ENCODE measurements around the gene GSTA3. TPM values are rescaled to one million over a fixed set of nuclear protein-coding genes. Genes with fewer than 3 reads are reported as not detected.
"Not testable (repeated sequence)": the region's sequence is repeated elsewhere in the genome, so short reads cannot be mapped to it uniquely, and the experiment has no call there.

The GSTA3 gene
- total and polyA plus RNA-seq, 2 donors (not counting 3 experiments of a cell fraction or from before 2014, with no cell fraction given), result not detected

DNA sequence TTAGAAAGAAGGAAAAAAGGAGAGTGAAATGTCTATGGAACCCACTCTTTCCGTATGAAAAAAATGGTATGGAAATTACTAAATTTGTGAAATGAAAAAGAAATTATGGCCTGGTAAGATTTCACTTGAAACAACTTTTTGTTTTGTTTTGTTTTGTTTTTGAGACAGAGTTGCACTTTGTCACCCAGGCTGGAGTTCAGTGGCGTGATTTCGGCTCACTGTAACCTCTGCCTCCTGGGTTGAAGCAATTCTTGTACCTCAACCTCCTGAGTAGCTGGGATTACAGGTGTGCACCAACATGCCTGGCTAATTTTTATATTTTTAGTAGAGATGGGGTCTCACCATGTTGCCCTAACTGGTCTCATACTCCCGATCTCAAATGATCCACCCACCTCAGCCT is 51.1 kb downstream of the GSTA3 start:
- no peak overlapping the region for H3K9ac ChIP-seq (replicated peaks; ENCODE audit: extremely low read depth, insufficient read depth, low read length)
- H2AFZ ChIP-seq (ENCODE audit: low read depth, low read length), result no peak overlapping the region
- H3K27ac ChIP-seq (ENCODE audit: insufficient read depth, low read depth, low read length), result no peak overlapping the region
- CTCF ChIA-PET, result no interaction called here
- H3K36me3 ChIP-seq (ENCODE audit: control insufficient read depth in 2 of 2, extremely low read depth in 1 of 2, insufficient read depth in 2 of 2, low read length in 2 of 2), result no peaks in the 10 kb centered on the region
- intact Hi-C loops (cut with micrococcal nuclease), result no loop called here
- no peaks in the 10 kb centered on the region for H3K9me3 ChIP-seq (replicated peaks; ENCODE audit: control insufficient read depth, insufficient read depth, low read length)
- H3K4me3 ChIP-seq (replicated peaks in 1 of 3; ENCODE audit: insufficient read depth in 1 of 3, low read depth in 1 of 3, low read length in 3 of 3), result no peak overlapping the region
- H3K79me2 ChIP-seq (ENCODE audit: control insufficient read depth, insufficient read depth, low read length), result no peaks in the 10 kb centered on the region
- no peak overlapping the region for H3K4me2 ChIP-seq (ENCODE audit: insufficient read depth, low read length)
- POLR2A ChIA-PET, result no interaction called here
- DNase-seq (ENCODE audit: low read depth, low spot score) (no peak), FAIRE-seq (no peak)
- TF ChIP-seq MYC (IDR thresholded peaks at IDR 0.05; ENCODE audit: low read depth, low read length) (no peak), POLR2AphosphoS5 (IDR thresholded peaks at IDR 0.05; ENCODE audit: insufficient read depth, low read depth, low read length) (no peak)
- TF ChIP-seq, protein P1, sequence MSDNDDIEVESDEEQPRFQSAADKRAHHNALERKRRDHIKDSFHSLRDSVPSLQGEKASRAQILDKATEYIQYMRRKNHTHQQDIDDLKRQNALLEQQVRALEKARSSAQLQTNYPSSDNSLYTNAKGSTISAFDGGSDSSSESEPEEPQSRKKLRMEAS (IDR thresholded peaks at IDR 0.05; ENCODE audit: insufficient read depth, insufficient read length), result no peak
- dilution Hi-C loops (cut with MboI; ENCODE audit: extremely low pct_ligation_motif_present, low sequenced_read_pairs), result no loop called here
- no peaks in the 10 kb centered on the region for H3K4me1 ChIP-seq (ENCODE audit: control insufficient read depth, extremely low read depth, insufficient read depth, low read length)
- BruUV-seq (replicated peaks), result no TSS peak
- no peaks in the 10 kb centered on the region for H4K20me1 ChIP-seq (replicated peaks; ENCODE audit: control insufficient read depth, extremely low read depth, insufficient read depth, low read length)
- H3K27me3 ChIP-seq (ENCODE audit: control insufficient read depth in 2 of 2, insufficient read depth in 2 of 2, low read length in 2 of 2), result no peaks in the 10 kb centered on the region
- no peaks in the 10 kb centered on the region for H3K9me1 ChIP-seq (replicated peaks; ENCODE audit: control insufficient read depth, extremely low read depth, insufficient read depth, low read length)

DNA sequence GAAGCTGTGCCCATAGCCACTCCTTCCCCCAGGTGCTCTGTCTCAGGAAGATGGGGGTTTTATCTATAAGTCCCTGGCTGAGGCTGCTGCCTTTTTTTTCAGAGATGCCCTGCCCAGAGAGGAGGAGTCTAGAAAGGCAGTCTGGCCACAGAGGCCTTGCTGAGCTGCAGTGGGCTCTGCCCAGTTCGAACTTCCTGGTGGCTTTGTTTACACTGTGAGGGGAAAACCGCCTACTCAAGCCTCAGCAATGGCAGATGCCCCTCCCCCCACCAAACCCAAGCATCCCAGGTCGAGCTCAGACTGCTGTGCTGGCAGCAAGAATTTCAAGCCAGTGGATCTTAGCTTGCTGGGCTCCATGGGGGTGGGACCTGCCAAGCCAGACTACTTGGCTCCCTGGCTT is 53.4 kb downstream of the GSTA3 start:
- H3K4me2 ChIP-seq (ENCODE audit: insufficient read depth, low read length); FAIRE-seq; H3K27me3 ChIP-seq (ENCODE audit: control insufficient read depth in 2 of 2, insufficient read depth in 2 of 2, low read length in 2 of 2); H4K20me1 ChIP-seq (replicated peaks; ENCODE audit: control insufficient read depth, extremely low read depth, insufficient read depth, low read length); POLR2A ChIA-PET; dilution Hi-C loops (cut with MboI; ENCODE audit: extremely low pct_ligation_motif_present, low sequenced_read_pairs); CTCF ChIA-PET; H3K79me2 ChIP-seq (ENCODE audit: control insufficient read depth, insufficient read depth, low read length); BruUV-seq (replicated peaks); DNase-seq (ENCODE audit: low read depth, low spot score); H3K4me1 ChIP-seq (ENCODE audit: control insufficient read depth, extremely low read depth, insufficient read depth, low read length); H3K4me3 ChIP-seq (replicated peaks in 1 of 3; ENCODE audit: insufficient read depth in 1 of 3, low read depth in 1 of 3, low read length in 3 of 3); intact Hi-C loops (cut with micrococcal nuclease); H3K27ac ChIP-seq (ENCODE audit: insufficient read depth, low read depth, low read length); H3K36me3 ChIP-seq (ENCODE audit: control insufficient read depth in 2 of 2, extremely low read depth in 1 of 2, insufficient read depth in 2 of 2, low read length in 2 of 2); H3K9ac ChIP-seq (replicated peaks; ENCODE audit: extremely low read depth, insufficient read depth, low read length); H3K9me1 ChIP-seq (replicated peaks; ENCODE audit: control insufficient read depth, extremely low read depth, insufficient read depth, low read length); H2AFZ ChIP-seq (ENCODE audit: low read depth, low read length); H3K9me3 ChIP-seq (replicated peaks; ENCODE audit: control insufficient read depth, insufficient read depth, low read length): not testable (repeated sequence)
